Breast epithelium (tissue), 3 donors: Measurements from ENCODE around the gene DNAH3.

Experiments
- POLR2AphosphoS5 ChIP-seq, 3 donors: sonication (generic); formaldehyde crosslinking; IDR thresholded peaks; one replicate each; pipeline ENCODE4 v1.6.1; 2017; ENCODE audit warnings: antibody characterized with exemption in 3 of 3
- TF ChIP-seq, protein P1 (sequence below), 3 donors: fragments of 450-650 bp; IDR thresholded peaks; one replicate each; pipeline ENCODE4 v1.5.1; 2016 to 2017; ENCODE audit warnings: antibody characterized with exemption in 3 of 3, mild to moderate bottlenecking in 3 of 3, moderate library complexity in 3 of 3

DNA sequence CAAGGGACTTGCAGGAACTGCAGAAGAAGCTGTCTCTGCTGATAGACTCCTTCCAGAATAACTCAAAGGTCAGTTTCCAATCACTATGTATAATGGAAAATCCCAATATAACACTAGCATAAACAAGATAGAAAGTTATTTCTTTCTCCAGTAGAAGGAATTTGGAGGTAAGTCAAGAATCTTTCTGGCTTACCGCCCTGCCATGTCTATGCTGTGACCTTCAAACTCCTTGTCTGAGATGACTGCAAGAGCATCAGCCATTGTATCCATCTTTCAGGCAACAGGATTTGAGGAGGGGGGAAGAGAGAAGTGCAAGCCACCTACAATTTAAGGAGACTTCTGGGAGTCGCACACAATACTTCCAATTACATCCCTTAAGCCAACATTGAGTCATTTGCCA lies 10.6 kb upstream of the DNAH3 start:
- no peak for TF ChIP-seq POLR2AphosphoS5 (IDR thresholded peaks at IDR 0.05)
- TF ChIP-seq, protein P1, sequence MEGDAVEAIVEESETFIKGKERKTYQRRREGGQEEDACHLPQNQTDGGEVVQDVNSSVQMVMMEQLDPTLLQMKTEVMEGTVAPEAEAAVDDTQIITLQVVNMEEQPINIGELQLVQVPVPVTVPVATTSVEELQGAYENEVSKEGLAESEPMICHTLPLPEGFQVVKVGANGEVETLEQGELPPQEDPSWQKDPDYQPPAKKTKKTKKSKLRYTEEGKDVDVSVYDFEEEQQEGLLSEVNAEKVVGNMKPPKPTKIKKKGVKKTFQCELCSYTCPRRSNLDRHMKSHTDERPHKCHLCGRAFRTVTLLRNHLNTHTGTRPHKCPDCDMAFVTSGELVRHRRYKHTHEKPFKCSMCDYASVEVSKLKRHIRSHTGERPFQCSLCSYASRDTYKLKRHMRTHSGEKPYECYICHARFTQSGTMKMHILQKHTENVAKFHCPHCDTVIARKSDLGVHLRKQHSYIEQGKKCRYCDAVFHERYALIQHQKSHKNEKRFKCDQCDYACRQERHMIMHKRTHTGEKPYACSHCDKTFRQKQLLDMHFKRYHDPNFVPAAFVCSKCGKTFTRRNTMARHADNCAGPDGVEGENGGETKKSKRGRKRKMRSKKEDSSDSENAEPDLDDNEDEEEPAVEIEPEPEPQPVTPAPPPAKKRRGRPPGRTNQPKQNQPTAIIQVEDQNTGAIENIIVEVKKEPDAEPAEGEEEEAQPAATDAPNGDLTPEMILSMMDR (IDR thresholded peaks at IDR 0.05) = no peak
